GM23338 (cell line): ENCODE measurements around the gene PGGT1B. TPM values are rescaled to one million over a fixed set of nuclear protein-coding genes. Genes with fewer than 3 reads are reported as not detected.

ENCODE experiments used
- ATAC-seq: fragments of 200-7000 bp; cut with Tn5 transposase; 3 replicates; pipeline ENCODE4 v1.9.1; 2020
- DNase-seq: peaks from one replicate; pipeline ENCODE4 v3.0.0-alpha.2; 2015; ENCODE audit warnings: low spot score
- H2AFZ ChIP-seq: fragments of 200-600 bp; sonication (generic); 2 replicates; pipeline ENCODE4 v1.8.0; 2016; ENCODE audit warnings: antibody characterized with exemption, mild to moderate bottlenecking, moderate library complexity
- H3F3A ChIP-seq: fragments of 200-600 bp; sonication (generic); replicated peaks from 2 replicates; pipeline ENCODE4 v1.8.0; 2017; ENCODE audit warnings: antibody characterized with exemption, mixed run types, low read depth
- H3K27ac ChIP-seq: fragments of 200-600 bp; sonication (generic); 2 replicates; pipeline ENCODE4 v1.6.1; 2016; ENCODE audit warnings: low read depth
- H3K27me3 ChIP-seq: fragments of 200-600 bp; sonication (generic); 2 replicates; pipeline ENCODE4 v1.8.0; 2016; ENCODE audit warnings: mild to moderate bottlenecking, mixed run types, moderate library complexity; ENCODE audit not compliant: insufficient read depth
- H3K36me3 ChIP-seq: fragments of 200-600 bp; sonication (generic); 2 replicates; pipeline ENCODE4 v1.8.0; 2016; ENCODE audit warnings: mild to moderate bottlenecking; ENCODE audit not compliant: insufficient read depth
- H3K4me1 ChIP-seq: fragments of 200-600 bp; sonication (generic); 2 replicates; pipeline ENCODE4 v1.8.0; 2016; ENCODE audit warnings: mild to moderate bottlenecking, moderate library complexity; ENCODE audit not compliant: insufficient read depth
- H3K4me2 ChIP-seq: fragments of 200-600 bp; sonication (generic); 2 replicates; pipeline ENCODE4 v1.7.1; 2017; ENCODE audit warnings: mixed run types
- H3K4me3 ChIP-seq: fragments of 200-600 bp; sonication (generic); 2 replicates; pipeline ENCODE4 v1.6.1; 2016; ENCODE audit warnings: mixed run types
- H3K79me2 ChIP-seq: fragments of 200-600 bp; sonication (generic); replicated peaks from 2 replicates; pipeline ENCODE4 v1.8.0; 2017; ENCODE audit warnings: mild to moderate bottlenecking; ENCODE audit not compliant: insufficient read depth
- H3K9me2 ChIP-seq: fragments of 200-600 bp; sonication (generic); 2 replicates; pipeline ENCODE4 v1.8.0; 2017; ENCODE audit not compliant: insufficient read depth
- H4K20me1 ChIP-seq: fragments of 200-600 bp; sonication (generic); replicated peaks from 2 replicates; pipeline ENCODE4 v1.8.0; 2017; ENCODE audit warnings: mild to moderate bottlenecking; ENCODE audit not compliant: insufficient read depth
- H3K27ac Mint-ChIP-seq: 2 replicates; pipeline ENCODE4 v1.8.0; 2020; ENCODE audit warnings: inconsistent platforms, mild to moderate bottlenecking, moderate library complexity, mixed read lengths
- H3K27me3 Mint-ChIP-seq: 3 replicates; pipeline ENCODE4 v1.8.0; 2022; ENCODE audit warnings: low read depth, mild to moderate bottlenecking, moderate library complexity, mixed read lengths, inconsistent platforms; ENCODE audit not compliant: insufficient read depth, poor library complexity
- H3K36me3 Mint-ChIP-seq: 3 replicates; pipeline ENCODE4 v1.8.0; 2021; ENCODE audit warnings: low read depth, mild to moderate bottlenecking, inconsistent platforms, moderate library complexity, mixed read lengths
- H3K4me1 Mint-ChIP-seq: 3 replicates; pipeline ENCODE4 v1.8.0; 2020; ENCODE audit warnings: mild to moderate bottlenecking, inconsistent platforms, mixed read lengths
- H3K4me3 Mint-ChIP-seq: 3 replicates; pipeline ENCODE4 v1.8.0; 2021; ENCODE audit warnings: moderate library complexity, mild to moderate bottlenecking, inconsistent platforms, mixed read lengths
- H3K9me3 Mint-ChIP-seq: 3 replicates; pipeline ENCODE4 v1.8.0; 2020; ENCODE audit warnings: moderate library complexity, mild to moderate bottlenecking, inconsistent platforms, mixed read lengths
- CTCF ChIP-seq, 2 experiments: fragments of 200-600 bp in 1 of 2; sonication (generic) in 1 of 2; conservative IDR thresholded peaks; 2 replicates each; pipeline versions ENCODE4 v1.5.1 to v1.6.1; 2016 to 2017; ENCODE audit warnings: antibody characterized with exemption in 2 of 2, low read depth in 2 of 2, mild to moderate bottlenecking in 2 of 2, moderate library complexity in 1 of 2
- ETS1 ChIP-seq: IDR thresholded peaks from 2 replicates; pipeline ENCODE4 v1.6.1; 2016; ENCODE audit warnings: antibody characterized with exemption
- EZH2 ChIP-seq: fragments of 200-600 bp; sonication (generic); IDR thresholded peaks from one replicate; pipeline ENCODE4 v1.8.0; 2017; ENCODE audit warnings: antibody characterized with exemption, mild to moderate bottlenecking, low read depth; ENCODE audit not compliant: unreplicated experiment
- JUNB ChIP-seq: IDR thresholded peaks from one replicate; pipeline ENCODE4 v1.6.1; 2016; ENCODE audit warnings: antibody characterized with exemption; ENCODE audit not compliant: unreplicated experiment
- NANOG ChIP-seq: IDR thresholded peaks from 2 replicates; pipeline ENCODE4 v1.6.1; 2016; ENCODE audit warnings: antibody characterized with exemption, borderline replicate concordance
- POLR2AphosphoS5 ChIP-seq: IDR thresholded peaks from 2 replicates; pipeline ENCODE4 v1.6.1; 2016; ENCODE audit warnings: antibody characterized with exemption, low read depth
- REST ChIP-seq: IDR thresholded peaks from one replicate; pipeline ENCODE4 v1.6.1; 2018; ENCODE audit warnings: antibody characterized with exemption; ENCODE audit not compliant: unreplicated experiment
- ZNF462 ChIP-seq: fragments of 250-450 bp; sonication (Bioruptor Pico); IDR thresholded peaks from 2 replicates; pipeline ENCODE4 v1.5.0; 2020; ENCODE audit warnings: mild to moderate bottlenecking, moderate library complexity
- polyA plus RNA-seq: library from polyadenylated mRNA; unstranded; fragments of >200 nt; fragmentation: Nextera tagmentation; extraction: Ambion mirVana; gene quantifications from 2 replicates; pipeline ENCODE4 v1.2.1, GENCODE V29; 2016
- total RNA-seq: library from RNA; depleted of rRNA; stranded (reverse); fragments of >200 nt; shearing (Covaris generic); gene quantifications from 2 replicates; pipeline ENCODE4 v1.2.3, GENCODE V29; 2014

PGGT1B gene
- total and polyA plus RNA-seq, 2 experiments from 2014 or later, result 8.6 to 12.9 TPM

- TF ChIP-seq ZNF462, result no peak
- no peak for TF ChIP-seq EZH2
- no peak for TF ChIP-seq CTCF (conservative IDR thresholded peaks at IDR 0.05; ENCODE audit: low read depth in 2 of 2)
- no peak for TF ChIP-seq NANOG
- no peak for TF ChIP-seq POLR2AphosphoS5
These were observed 8.8 kb upstream of the PGGT1B start (continued) for GRCh38 chr5:115271295-115272050.

- H3K36me3 ChIP-seq, result peaks cover 8% of the 10 kb centered on the region; the same call in 1 of the 2 replicates
- H3F3A ChIP-seq, result no peaks in the 10 kb centered on the region
- no peaks in the 10 kb centered on the region for H3K9me2 ChIP-seq
- peaks cover 21% of the 10 kb centered on the region; the same call in 2 of the 3 replicates for H3K36me3 Mint-ChIP-seq
- H3K4me3 Mint-ChIP-seq, result no peak overlapping the region
- peaks cover 5% of the 10 kb centered on the region for H3K27me3 Mint-ChIP-seq
- H3K9me3 Mint-ChIP-seq, result no peaks in the 10 kb centered on the region
- H3K27ac Mint-ChIP-seq, result no peak overlapping the region
- DNase-seq (no peak), ATAC-seq (no peak)
- no peaks in the 10 kb centered on the region for H3K27me3 ChIP-seq
- H3K27ac ChIP-seq, result no peak overlapping the region
- no peak overlapping the region for H3K4me2 ChIP-seq
- no peak overlapping the region for H2AFZ ChIP-seq
- no peaks in the 10 kb centered on the region for H4K20me1 ChIP-seq
- no peak overlapping the region for H3K4me3 ChIP-seq
- no peaks in the 10 kb centered on the region for H3K79me2 ChIP-seq
- H3K4me1 Mint-ChIP-seq, result peaks cover 11% of the 10 kb centered on the region; the same call in 2 of the 3 replicates
- no peaks in the 10 kb centered on the region for H3K4me1 ChIP-seq
- TF ChIP-seq ETS1 (no peak), EZH2 (no peak), JUNB (no peak), REST (no peak), NANOG (no peak)
These were observed 4.9 kb upstream of the PGGT1B start for GRCh38 chr5:115267617-115268016.
